HCT116 (cell line): ENCODE results near the gene FAM131A.

Experiments
- CEBPB ChIP-seq: IDR thresholded peaks from 2 replicates; pipeline ENCODE4 v1.6.1; 2012; ENCODE audit warnings: low read depth
- CTCF ChIP-seq, 3 experiments: fragments of 200-600 bp in 1 of 3; sonication (generic) in 1 of 3; IDR thresholded peaks in 2 of 3; conservative IDR thresholded peaks in 1 of 3; 2 replicates each; pipeline ENCODE4 v1.5.1; 2012 to 2017; ENCODE audit warnings: low read depth in 2 of 3, low read length in 2 of 3, antibody characterized with exemption in 1 of 3, borderline replicate concordance in 1 of 3, control low read depth in 1 of 3, mild to moderate bottlenecking in 1 of 3, mixed read lengths in 1 of 3, mixed run types in 1 of 3, moderate library complexity in 1 of 3; ENCODE audit not compliant: insufficient read depth in 1 of 3
- EZH2 ChIP-seq: fragments of 200-600 bp; sonication (generic); IDR thresholded peaks from 2 replicates; pipeline ENCODE4 v1.6.1; 2017; ENCODE audit warnings: antibody characterized with exemption, mixed run types
- MAX ChIP-seq: IDR thresholded peaks from 2 replicates; pipeline ENCODE4 v1.6.1; 2012
- POLR2A ChIP-seq: IDR thresholded peaks from 2 replicates; pipeline ENCODE4 v1.7.0; 2011; ENCODE audit warnings: borderline replicate concordance; ENCODE audit not compliant: insufficient read depth, insufficient read length; ENCODE audit errors: extremely low read depth
- REST ChIP-seq: IDR thresholded peaks from 2 replicates; pipeline ENCODE4 v1.6.1; 2012; ENCODE audit warnings: low read depth
- SP1 ChIP-seq: IDR thresholded peaks from 2 replicates; pipeline ENCODE4 v1.6.1; 2012; ENCODE audit warnings: low read depth
- ZNF274 ChIP-seq: fragments of 200-500 bp; sonication (Bioruptor generic); IDR thresholded peaks from 2 replicates; pipeline ENCODE4 v1.6.1; 2014; ENCODE audit warnings: mild to moderate bottlenecking, low read depth, low read length, inconsistent platforms
- TF ChIP-seq, protein P1 (sequence below): IDR thresholded peaks from 2 replicates; pipeline ENCODE4 v1.6.1; 2011; ENCODE audit warnings: mild to moderate bottlenecking, low read length, moderate library complexity; ENCODE audit not compliant: insufficient replicate concordance; ENCODE audit errors: extremely low read depth

- TF ChIP-seq CEBPB = no peak
- TF ChIP-seq CTCF (IDR thresholded peaks at IDR 0.05 in 2 of 3, conservative IDR thresholded peaks at IDR 0.05 in 1 of 3; ENCODE audit: borderline replicate concordance in 1 of 3, insufficient read depth in 1 of 3, low read depth in 2 of 3, low read length in 2 of 3) = no peak
- TF ChIP-seq POLR2A = no peak
- TF ChIP-seq SP1 = no peak
- TF ChIP-seq MAX = no peak
- TF ChIP-seq REST = no peak
- no peak for TF ChIP-seq ZNF274
- TF ChIP-seq EZH2 = no peak
- TF ChIP-seq, protein P1, sequence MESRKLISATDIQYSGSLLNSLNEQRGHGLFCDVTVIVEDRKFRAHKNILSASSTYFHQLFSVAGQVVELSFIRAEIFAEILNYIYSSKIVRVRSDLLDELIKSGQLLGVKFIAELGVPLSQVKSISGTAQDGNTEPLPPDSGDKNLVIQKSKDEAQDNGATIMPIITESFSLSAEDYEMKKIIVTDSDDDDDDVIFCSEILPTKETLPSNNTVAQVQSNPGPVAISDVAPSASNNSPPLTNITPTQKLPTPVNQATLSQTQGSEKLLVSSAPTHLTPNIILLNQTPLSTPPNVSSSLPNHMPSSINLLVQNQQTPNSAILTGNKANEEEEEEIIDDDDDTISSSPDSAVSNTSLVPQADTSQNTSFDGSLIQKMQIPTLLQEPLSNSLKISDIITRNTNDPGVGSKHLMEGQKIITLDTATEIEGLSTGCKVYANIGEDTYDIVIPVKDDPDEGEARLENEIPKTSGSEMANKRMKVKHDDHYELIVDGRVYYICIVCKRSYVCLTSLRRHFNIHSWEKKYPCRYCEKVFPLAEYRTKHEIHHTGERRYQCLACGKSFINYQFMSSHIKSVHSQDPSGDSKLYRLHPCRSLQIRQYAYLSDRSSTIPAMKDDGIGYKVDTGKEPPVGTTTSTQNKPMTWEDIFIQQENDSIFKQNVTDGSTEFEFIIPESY = no peak
Observed at GRCh38 chr3:184360070-184360928, 22.9 kb downstream of the FAM131A start.
